WERI-Rb-1 (cell line): ENCODE results near the gene ELOVL2.

ENCODE experiments used
- DNase-seq: peaks from one replicate; pipeline ENCODE4 v3.0.0-alpha.2; 2020
- H3K27ac ChIP-seq: fragments of 250-450 bp; sonication (Bioruptor Pico); 2 replicates; pipeline ENCODE4 v1.5.1; 2020; ENCODE audit warnings: mild to moderate bottlenecking, moderate library complexity
- H3K27me3 ChIP-seq: fragments of 250-450 bp; sonication (Bioruptor Pico); 2 replicates; pipeline ENCODE4 v1.5.1; 2021; ENCODE audit warnings: mild to moderate bottlenecking, low read depth, moderate library complexity; ENCODE audit not compliant: insufficient read depth, severe bottlenecking
- H3K36me3 ChIP-seq: fragments of 250-450 bp; sonication (Bioruptor Pico); 2 replicates; pipeline ENCODE4 v1.5.1; 2020; ENCODE audit warnings: mild to moderate bottlenecking, moderate library complexity
- H3K4me3 ChIP-seq: 2 replicates; pipeline ENCODE4 v1.5.1; 2011; ENCODE audit warnings: low read depth, mild to moderate bottlenecking, control low read depth, low read length
- H3K9me3 ChIP-seq: fragments of 250-450 bp; sonication (Bioruptor Pico); 2 replicates; pipeline ENCODE4 v1.5.1; 2021; ENCODE audit warnings: mild to moderate bottlenecking, moderate library complexity; ENCODE audit not compliant: severe bottlenecking
- TF ChIP-seq, protein P1 (sequence below): IDR thresholded peaks from 2 replicates; pipeline ENCODE4 v1.5.1; 2011; ENCODE audit warnings: low read depth, mild to moderate bottlenecking, control low read depth, inconsistent platforms, low read length

The ELOVL2 gene

DNA sequence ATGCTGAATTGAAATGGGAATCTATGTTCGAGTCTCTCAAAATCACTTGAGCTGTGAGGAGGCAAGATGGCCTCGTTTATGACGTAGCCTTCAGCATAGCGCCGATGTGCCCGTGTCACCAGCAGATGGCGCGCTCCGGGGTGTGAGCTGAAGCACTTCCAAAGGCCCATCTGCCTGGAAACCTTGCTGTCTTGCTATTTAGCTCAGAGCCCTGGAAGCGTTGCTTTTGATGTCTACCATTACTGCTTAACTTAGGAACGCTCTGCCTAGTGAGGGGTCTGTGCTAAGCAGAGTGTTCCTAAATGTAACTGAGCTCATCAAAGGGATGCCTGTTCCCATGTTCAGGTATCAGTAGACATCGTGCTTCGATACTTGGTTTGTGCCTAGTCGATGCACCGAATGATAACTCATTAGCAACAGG lies 89.5 kb downstream of the ELOVL2 start:
- Histone ChIP-seq H3K4me3 (no peak overlapping the region), H3K27me3 (no peaks in the 10 kb centered on the region), H3K9me3 (no peaks in the 10 kb centered on the region), H3K27ac (no peak overlapping the region; the same call in 1 of the 2 replicates), H3K36me3 (no peaks in the 10 kb centered on the region)
- DNase-seq, result peak; percentile 97
- TF ChIP-seq, protein P1, sequence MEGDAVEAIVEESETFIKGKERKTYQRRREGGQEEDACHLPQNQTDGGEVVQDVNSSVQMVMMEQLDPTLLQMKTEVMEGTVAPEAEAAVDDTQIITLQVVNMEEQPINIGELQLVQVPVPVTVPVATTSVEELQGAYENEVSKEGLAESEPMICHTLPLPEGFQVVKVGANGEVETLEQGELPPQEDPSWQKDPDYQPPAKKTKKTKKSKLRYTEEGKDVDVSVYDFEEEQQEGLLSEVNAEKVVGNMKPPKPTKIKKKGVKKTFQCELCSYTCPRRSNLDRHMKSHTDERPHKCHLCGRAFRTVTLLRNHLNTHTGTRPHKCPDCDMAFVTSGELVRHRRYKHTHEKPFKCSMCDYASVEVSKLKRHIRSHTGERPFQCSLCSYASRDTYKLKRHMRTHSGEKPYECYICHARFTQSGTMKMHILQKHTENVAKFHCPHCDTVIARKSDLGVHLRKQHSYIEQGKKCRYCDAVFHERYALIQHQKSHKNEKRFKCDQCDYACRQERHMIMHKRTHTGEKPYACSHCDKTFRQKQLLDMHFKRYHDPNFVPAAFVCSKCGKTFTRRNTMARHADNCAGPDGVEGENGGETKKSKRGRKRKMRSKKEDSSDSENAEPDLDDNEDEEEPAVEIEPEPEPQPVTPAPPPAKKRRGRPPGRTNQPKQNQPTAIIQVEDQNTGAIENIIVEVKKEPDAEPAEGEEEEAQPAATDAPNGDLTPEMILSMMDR, result peak; percentile 99

DNA sequence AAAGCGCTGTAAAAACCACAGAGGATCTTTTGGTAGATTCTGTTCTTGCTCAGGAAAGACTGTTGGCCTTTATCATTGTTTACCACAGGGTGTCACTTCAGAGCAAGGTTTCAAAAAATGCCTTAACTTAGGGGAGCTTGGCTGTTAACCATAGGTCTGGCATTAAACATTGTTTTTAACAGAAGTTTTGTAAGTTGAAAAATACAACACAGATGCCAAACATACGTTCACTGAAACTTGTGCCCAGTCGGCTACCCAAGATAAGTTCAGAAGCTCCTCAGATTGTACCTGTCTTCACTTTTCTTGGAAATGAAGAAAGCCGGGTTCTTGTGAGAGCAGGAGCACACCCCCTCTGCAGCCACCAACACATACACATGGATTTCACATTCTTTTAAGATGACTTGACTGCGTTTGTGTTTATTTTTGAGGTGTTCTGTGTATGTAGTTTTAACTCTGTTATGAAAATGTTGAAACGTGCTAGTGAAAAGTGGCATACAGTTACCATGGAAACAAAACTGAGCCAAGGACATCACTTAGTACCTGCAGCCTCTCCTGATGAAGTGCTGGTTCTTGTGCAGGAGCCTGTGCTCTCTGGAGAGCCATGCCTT lies 92.3 kb downstream of the ELOVL2 start:
- TF ChIP-seq, protein P1, result peak; percentile 67
- Histone ChIP-seq H3K27ac (no peak overlapping the region), H3K9me3 (no peaks in the 10 kb centered on the region), H3K36me3 (no peaks in the 10 kb centered on the region), H3K27me3 (no peaks in the 10 kb centered on the region), H3K4me3 (no peak overlapping the region)
- DNase-seq, result peak; percentile 36

DNA sequence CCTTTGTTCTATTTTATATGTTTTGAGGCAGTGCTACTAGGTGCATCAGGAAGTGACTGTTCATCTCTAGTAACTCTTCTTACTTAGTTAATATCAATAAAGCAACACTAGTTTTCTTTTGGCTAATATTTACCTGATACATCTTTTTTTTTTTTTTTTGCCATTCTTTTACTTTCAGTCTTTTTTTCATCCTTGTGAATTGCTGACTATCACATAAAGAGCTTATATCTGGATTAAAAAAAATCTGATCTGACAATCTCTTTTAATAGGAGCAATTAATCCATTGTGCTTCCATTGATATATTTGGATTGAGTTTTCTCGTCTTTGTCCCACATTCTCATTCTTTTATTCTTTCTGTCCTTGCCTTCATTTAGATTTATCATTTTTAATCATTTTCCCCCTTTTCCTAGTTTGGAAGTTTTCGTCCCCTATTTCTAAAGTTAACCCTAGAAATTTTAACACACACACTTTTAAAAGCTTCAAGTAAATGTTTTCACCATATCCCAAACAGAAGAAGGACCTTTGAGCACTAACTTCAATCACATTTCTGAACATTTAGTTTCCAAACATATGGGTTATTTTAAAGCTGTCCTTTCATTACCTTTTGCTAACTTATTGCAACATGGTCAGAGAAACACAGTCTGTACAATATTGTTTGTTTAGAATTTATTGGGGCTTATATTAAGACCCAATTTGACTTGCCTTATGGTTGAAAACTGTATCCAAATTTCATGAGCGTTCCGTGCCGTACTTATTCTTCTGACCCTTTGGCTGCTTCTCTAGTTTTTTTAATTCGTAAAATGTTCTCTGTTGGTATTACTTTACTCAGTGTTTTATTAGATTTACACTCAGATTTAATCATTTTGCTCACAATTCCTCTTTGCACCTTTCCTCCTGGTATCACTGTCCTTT lies 94.3 kb downstream of the ELOVL2 start:
- Histone ChIP-seq H3K4me3 (no peak overlapping the region), H3K27me3 (no peaks in the 10 kb centered on the region), H3K36me3 (no peaks in the 10 kb centered on the region), H3K27ac (no peak overlapping the region), H3K9me3 (no peaks in the 10 kb centered on the region)
- no peak for DNase-seq
- TF ChIP-seq, protein P1, result no peak

GRCh38 chr6:10947966-10948365 lies 96.1 kb downstream of the ELOVL2 start:
- Histone ChIP-seq H3K27me3 (no peaks in the 10 kb centered on the region), H3K36me3 (no peaks in the 10 kb centered on the region), H3K27ac (no peak overlapping the region), H3K9me3 (no peaks in the 10 kb centered on the region), H3K4me3 (no peak overlapping the region)
- DNase-seq, result no peak
- TF ChIP-seq, protein P1, result no peak

GRCh38 chr6:10945845-10946244 lies 98.3 kb downstream of the ELOVL2 start:
- H3K4me3 ChIP-seq, result no peak overlapping the region
- H3K36me3 ChIP-seq, result no peaks in the 10 kb centered on the region
- no peak for DNase-seq
- no peaks in the 10 kb centered on the region for H3K27me3 ChIP-seq
- peaks cover 3% of the 10 kb centered on the region for H3K9me3 ChIP-seq
- TF ChIP-seq, protein P1, result no peak
- H3K27ac ChIP-seq, result no peak overlapping the region
